GM12878 (cell line): ENCODE measurements around the gene SCAMP4. TPM values are rescaled to one million over a fixed set of nuclear protein-coding genes. Genes with fewer than 3 reads are reported as not detected.

Source experiments
- ATAC-seq: fragments of 200-7000 bp; cut with Tn5 transposase; 3 replicates; pipeline ENCODE4 v1.9.1; 2020; ENCODE audit warnings: mild to moderate bottlenecking, moderate library complexity
- BruUV-seq: library from RNA; stranded (reverse); fragments of 400-500 nt; replicated peaks from 2 replicates; lab custom pipeline; 2021; lab: Mats Ljungman, UMichigan
- CTCF ChIA-PET: fragments of 300-600 bp; sonication (Branson Sonifier 250); formaldehyde crosslinking; extraction: SDS; loops from one replicate; lab custom pipeline; 2021; ENCODE audit warnings: inconsistent platforms; lab: Yijun Ruan, JAX
- POLR2A ChIA-PET: fragments of 350-600 bp; formaldehyde crosslinking; extraction: SDS; loops from one replicate; lab custom pipeline; 2021; ENCODE audit warnings: inconsistent platforms; lab: Charles Lee
- RAD21 ChIA-PET: fragments of 300-600 bp; sonication (Branson Sonifier 250); formaldehyde crosslinking; loops from one replicate; lab custom pipeline; 2023; ENCODE audit warnings: antibody characterized with exemption; ENCODE audit not compliant: unreplicated experiment; lab: Charles Lee
- SMC1A ChIA-PET: fragments of 300-600 bp; sonication (Branson Sonifier 250); formaldehyde crosslinking; loops from one replicate; lab custom pipeline; 2023; ENCODE audit not compliant: unreplicated experiment, uncharacterized antibody; lab: Charles Lee
- DNase-seq: peaks from one replicate; pipeline ENCODE4 v3.0.0-alpha.2; 2011; ENCODE audit warnings: low read depth, low spot score
- FAIRE-seq: peaks from 3 replicates; lab custom pipeline; 2011; peaks lifted over from hg19 to GRCh38; lab: Jason Lieb, UNC
- H2AFZ ChIP-seq: 2 replicates; pipeline ENCODE4 v1.6.0; 2011; ENCODE audit warnings: low read depth, low read length, control low read depth; ENCODE audit not compliant: control insufficient read depth
- H3K27ac ChIP-seq: 2 replicates; pipeline ENCODE4 v1.5.1; 2011; ENCODE audit warnings: control low read depth; ENCODE audit not compliant: control insufficient read depth, insufficient read depth
- H3K27me3 ChIP-seq, 2 experiments: replicated peaks in 1 of 2; 2 replicates each; pipeline versions ENCODE4 v1.6.0 to v1.6.1; 2011; ENCODE audit warnings: low read length in 1 of 2; ENCODE audit not compliant: control insufficient read depth in 2 of 2, insufficient read depth in 2 of 2
- H3K36me3 ChIP-seq, 2 experiments: 2 replicates each; pipeline ENCODE4 v1.5.1; 2011; ENCODE audit warnings: low read length in 1 of 2; ENCODE audit not compliant: control insufficient read depth in 2 of 2, insufficient read depth in 2 of 2
- H3K4me1 ChIP-seq: 2 replicates; pipeline ENCODE4 v1.6.1; 2011; ENCODE audit warnings: mild to moderate bottlenecking, low read length, moderate library complexity, mixed read lengths; ENCODE audit not compliant: control insufficient read depth, insufficient read depth
- H3K4me2 ChIP-seq: 2 replicates; pipeline ENCODE4 v1.6.0; 2011; ENCODE audit warnings: control low read depth; ENCODE audit not compliant: control insufficient read depth, insufficient read depth
- H3K4me3 ChIP-seq: fragments of 200-600 bp; sonication (generic); 2 replicates; pipeline ENCODE4 v1.5.1; 2016
- H3K79me2 ChIP-seq: 2 replicates; pipeline ENCODE4 v1.6.0; 2011; ENCODE audit warnings: low read length; ENCODE audit not compliant: control insufficient read depth, insufficient read depth
- H3K9ac ChIP-seq: 2 replicates; pipeline ENCODE4 v1.8.0; 2011; ENCODE audit warnings: low read length, control low read depth, mixed read lengths; ENCODE audit not compliant: control insufficient read depth, insufficient read depth
- H3K9me3 ChIP-seq: replicated peaks from 3 replicates; pipeline ENCODE4 v1.5.1; 2011; ENCODE audit warnings: mild to moderate bottlenecking, low read length; ENCODE audit not compliant: control insufficient read depth, insufficient read depth
- H4K20me1 ChIP-seq: 2 replicates; pipeline ENCODE4 v1.6.0; 2011; ENCODE audit not compliant: control insufficient read depth, insufficient read depth
- BMI1 ChIP-seq: fragments of 450-650 bp; IDR thresholded peaks from 2 replicates; pipeline ENCODE4 v1.6.1; 2016; ENCODE audit warnings: mild to moderate bottlenecking, moderate library complexity, borderline replicate concordance
- CHD2 ChIP-seq: IDR thresholded peaks from 2 replicates; pipeline ENCODE4 v1.6.1; 2011; ENCODE audit warnings: low read depth, low read length, improper control_type of control experiment, borderline replicate concordance
- EGR1 ChIP-seq, 2 experiments: IDR thresholded peaks; 1 replicate in 1 of 2; 2 replicates in 1 of 2; pipeline ENCODE4 v1.6.1; 2011 to 2012; ENCODE audit warnings: low read depth in 2 of 2, low read length in 2 of 2, borderline replicate concordance in 1 of 2, mild to moderate bottlenecking in 1 of 2, moderate library complexity in 1 of 2
- IKZF1 ChIP-seq: fragments of 450-650 bp; conservative IDR thresholded peaks from 2 replicates; pipeline ENCODE4 v1.6.1; 2017; ENCODE audit warnings: antibody characterized with exemption, mild to moderate bottlenecking
- MXI1 ChIP-seq: fragments of 150-350 bp; IDR thresholded peaks from 2 replicates; pipeline ENCODE4 v1.6.1; 2011; ENCODE audit warnings: low read depth, mild to moderate bottlenecking, inconsistent platforms, low read length, improper control_type of control experiment
- NKRF ChIP-seq: fragments of 450-650 bp; conservative IDR thresholded peaks from 2 replicates; pipeline ENCODE4 v1.6.1; 2017; ENCODE audit warnings: mild to moderate bottlenecking, moderate library complexity
- NR2F1 ChIP-seq: fragments of 450-650 bp; conservative IDR thresholded peaks from 2 replicates; pipeline ENCODE4 v1.6.1; 2017; ENCODE audit warnings: mild to moderate bottlenecking
- POLR2AphosphoS2 ChIP-seq: IDR thresholded peaks from 2 replicates; pipeline ENCODE4 v1.6.1; 2011; ENCODE audit warnings: low read depth, mild to moderate bottlenecking, low read length, improper control_type of control experiment, moderate library complexity
- RFX5 ChIP-seq: IDR thresholded peaks from 2 replicates; pipeline ENCODE4 v1.6.1; 2011; ENCODE audit warnings: low read depth, low read length, improper control_type of control experiment
- ZNF622 ChIP-seq: fragments of 450-650 bp; IDR thresholded peaks from 2 replicates; pipeline ENCODE4 v1.6.1; 2017; ENCODE audit warnings: mild to moderate bottlenecking, inconsistent platforms
- WGBS: methylation state at CpG from one replicate; pipeline ENCODE4 v1.1.6; 2016; ENCODE audit warnings: low lambda C conversion rate; ENCODE audit not compliant: insufficient replicate concordance, insufficient coverage; ENCODE audit errors: missing lambda C conversion rate; 5-methylcytosine and 5-hydroxymethylcytosine counted together
- in situ Hi-C: fragments of 300-500 bp; cut with MboI; formaldehyde crosslinking; loops from 9 replicates; pipeline ENCODE4 v1.14.3; 2018; ENCODE audit warnings: mixed read lengths
- intact Hi-C: fragments of 100-400 bp; cut with micrococcal nuclease; formaldehyde crosslinking; loops from one replicate; pipeline ENCODE4 v1.14.2; 2022; ENCODE audit not compliant: unreplicated experiment
- polyA plus RNA-seq, 11 experiments: library from polyadenylated mRNA; depleted of rRNA in 4 of 11; unstranded in 6 of 11; stranded (reverse) in 5 of 11; fragments of >200 nt; fragmentation: Nextera tagmentation in 4 of 11; fragmentation: Illumina TruSeq in 1 of 11; extraction: Ambion mirVana in 4 of 11; extraction: Trizol in 1 of 11; gene quantifications; 1 replicate in 1 of 11; 2 replicates in 10 of 11; pipeline versions ENCODE4 v1.2.1 to v1.2.3, GENCODE V29; 2011 to 2016; ENCODE audit warnings: inconsistent platforms in 2 of 11, missing spikeins in 2 of 11, low read depth in 1 of 11
- total RNA-seq, 4 experiments: library from RNA; depleted of rRNA in 3 of 4; stranded (reverse); fragments of >200 nt in 3 of 4; fragmentation: Illumina TruSeq in 1 of 4; extraction: Trizol in 1 of 4; gene quantifications; 2 replicates each; pipeline versions ENCODE4 v1.2.1 to v1.2.3, GENCODE V29; 2013 to 2021

SCAMP4 gene
- total and polyA plus RNA-seq, 10 of the 15 experiments (the other 5 are each of a cell fraction or from before 2014, with no cell fraction given), result 0.63 to 34.7 (median 12.8) TPM

GRCh38 chr19:1859331-1859781, 45.8 kb upstream of the SCAMP4 start:
- no peak for DNase-seq
- no peak for ATAC-seq
- Histone ChIP-seq H3K4me3 (no peak overlapping the region), H3K27me3 (no peaks in the 10 kb centered on the region), H3K27ac (no peak overlapping the region), H3K9me3 (no peaks in the 10 kb centered on the region), H2AFZ (no peak overlapping the region), H3K36me3 (peaks cover 0 to 1% of the 10 kb centered on the region in 2 experiments; a peak in 1 of 4 replicates), H3K9ac (no peak overlapping the region), H3K4me2 (peak overlapping the region; percentile 55; the same call in 1 of the 2 replicates), H4K20me1 (peaks cover 7% of the 10 kb centered on the region; the same call in 1 of the 2 replicates), H3K79me2 (peaks cover 78% of the 10 kb centered on the region), H3K4me1 (peaks cover 12% of the 10 kb centered on the region)
- FAIRE-seq, result no peak
- intact Hi-C loops (no loop called here), in situ Hi-C loops (loop anchor here (25.0 kb wide), 1 partner anchor 1503 kb away; the partner anchor contains the start of gene NFIC)
- no TSS peak for BruUV-seq
- ChIA-PET CTCF (interaction anchor here (2.8 kb wide), 1 partner anchor 10 kb away, joined by 11 read pairs; the partner anchor contains the start of gene REXO1), POLR2A (interaction anchor here (2.6 kb wide), 1 partner anchor 17 kb away, joined by 15 read pairs; no protein-coding TSS in a partner anchor), RAD21 (interaction anchor here (0.6 kb wide), 1 partner anchor 22 kb away, joined by 3 read pairs; no protein-coding TSS in a partner anchor), SMC1A (no interaction called here)
- WGBS, result 68% methylated on average over 14 of the region's 18 CpGs
- TF ChIP-seq IKZF1 (0 out of 2 replicates have a peak, but pooled peaks have one; percentile 28), NR2F1 (no peak)

GRCh38 chr19:1860042-1860775, 45.0 kb upstream of the SCAMP4 start:
- DNase-seq (no peak), FAIRE-seq (no peak), ATAC-seq (no peak)
- POLR2A ChIA-PET, result interaction anchor here (0.6 to 1.2 kb wide), 2 partner anchors 16 to 171 kb away, joined by 3 read pairs; no protein-coding TSS in a partner anchor
- 42% methylated on average over 27 of the region's 32 CpGs for WGBS
- in situ Hi-C loops (loop anchor here (25.0 kb wide), 1 partner anchor 1502 kb away; the partner anchor contains the start of gene NFIC), intact Hi-C loops (no loop called here)
- no peaks in the 10 kb centered on the region for H3K27me3 ChIP-seq
- RAD21 ChIA-PET, result interaction anchor here (0.6 kb wide), 1 partner anchor 22 kb away, joined by 3 read pairs; no protein-coding TSS in a partner anchor
- H2AFZ ChIP-seq, result no peak overlapping the region
- peaks cover 7% of the 10 kb centered on the region; the same call in 1 of the 2 replicates for H4K20me1 ChIP-seq
- SMC1A ChIA-PET, result no interaction called here
- H3K9ac ChIP-seq, result peak overlapping the region; percentile 17; the same call in 1 of the 2 replicates
- H3K4me3 ChIP-seq, result peak overlapping the region; percentile 94; the same call in 1 of the 2 replicates
- H3K9me3 ChIP-seq, result no peaks in the 10 kb centered on the region
- peaks cover 0 to 1% of the 10 kb centered on the region in 2 experiments; a peak in 1 of 4 replicates for H3K36me3 ChIP-seq
- BruUV-seq, result no TSS peak
- H3K4me2 ChIP-seq, result peak overlapping the region; percentile 72
- H3K79me2 ChIP-seq, result peaks cover 74% of the 10 kb centered on the region
- peak; percentile 10; the same call in 1 of the 2 replicates for TF ChIP-seq IKZF1
- TF ChIP-seq ZNF622, result no peak
- TF ChIP-seq RFX5, result 0 out of 2 replicates have a peak, but pooled peaks have one; percentile 15
- TF ChIP-seq MXI1, result peak; percentile 38; the same call in 1 of the 2 replicates
- peak in 1 of 2 experiments; percentile 14; a peak in 1 of 3 replicates for TF ChIP-seq EGR1 (IDR thresholded peaks at IDR 0.05; ENCODE audit: borderline replicate concordance in 1 of 2, low read depth in 2 of 2, low read length in 2 of 2)
- TF ChIP-seq POLR2AphosphoS2, result no peak
- TF ChIP-seq BMI1, result peak; percentile 98
- TF ChIP-seq NKRF, result peak; percentile 63; the same call in 1 of the 2 replicates
- no peak for TF ChIP-seq CHD2
- no peak overlapping the region for H3K27ac ChIP-seq
- peaks cover 7% of the 10 kb centered on the region for H3K4me1 ChIP-seq
- CTCF ChIA-PET, result interaction anchor here (0.6 kb wide), 1 partner anchor 37 kb away, joined by 3 read pairs; no protein-coding TSS in a partner anchor
